Fibroblast of skin of back (primary cell): ENCODE data around the gene LAMC3.
"Not testable (repeated sequence)": the region's sequence is repeated elsewhere in the genome, so short reads cannot be mapped to it uniquely, and the experiment has no call there.

Experiments
- DNase-seq: peaks from one replicate; pipeline ENCODE4 v3.0.0-alpha.2; 2013

The LAMC3 gene

DNA sequence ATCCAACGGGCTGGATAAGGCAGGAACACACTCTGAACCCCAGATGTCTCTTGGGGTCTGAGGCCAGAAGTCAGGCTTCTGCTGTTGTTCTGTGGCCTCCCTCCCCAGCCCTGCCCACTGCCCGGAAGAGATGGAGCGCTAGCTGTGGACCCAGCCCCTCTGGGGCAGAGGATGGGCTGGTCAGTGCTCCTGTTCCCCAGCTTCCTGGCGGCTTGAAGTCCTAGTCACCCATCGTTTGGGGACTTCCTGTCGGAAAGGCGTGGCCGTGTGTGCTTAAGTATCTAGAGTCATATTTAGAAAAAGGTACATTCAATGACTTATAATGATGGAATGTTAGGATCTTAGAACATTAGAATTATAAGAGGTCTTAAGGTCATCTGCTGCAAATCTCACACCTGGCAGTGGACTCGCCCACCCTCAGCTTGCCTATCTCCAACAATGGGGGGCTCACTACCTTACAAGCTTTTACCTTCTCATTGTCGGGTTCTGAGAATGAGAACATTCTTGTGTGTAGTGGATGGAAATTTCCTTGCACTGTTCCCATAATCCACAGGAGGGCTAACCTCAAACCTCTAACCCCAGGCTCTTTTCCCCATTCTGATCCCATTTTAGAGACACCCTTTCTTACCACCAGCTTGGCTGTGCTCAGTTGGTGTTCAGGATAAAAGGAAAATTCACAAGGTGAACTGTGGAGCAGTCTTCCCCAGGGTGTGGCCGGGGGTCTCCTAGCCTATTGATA is 74.0 kb downstream of the LAMC3 start:
- no peak for DNase-seq

DNA sequence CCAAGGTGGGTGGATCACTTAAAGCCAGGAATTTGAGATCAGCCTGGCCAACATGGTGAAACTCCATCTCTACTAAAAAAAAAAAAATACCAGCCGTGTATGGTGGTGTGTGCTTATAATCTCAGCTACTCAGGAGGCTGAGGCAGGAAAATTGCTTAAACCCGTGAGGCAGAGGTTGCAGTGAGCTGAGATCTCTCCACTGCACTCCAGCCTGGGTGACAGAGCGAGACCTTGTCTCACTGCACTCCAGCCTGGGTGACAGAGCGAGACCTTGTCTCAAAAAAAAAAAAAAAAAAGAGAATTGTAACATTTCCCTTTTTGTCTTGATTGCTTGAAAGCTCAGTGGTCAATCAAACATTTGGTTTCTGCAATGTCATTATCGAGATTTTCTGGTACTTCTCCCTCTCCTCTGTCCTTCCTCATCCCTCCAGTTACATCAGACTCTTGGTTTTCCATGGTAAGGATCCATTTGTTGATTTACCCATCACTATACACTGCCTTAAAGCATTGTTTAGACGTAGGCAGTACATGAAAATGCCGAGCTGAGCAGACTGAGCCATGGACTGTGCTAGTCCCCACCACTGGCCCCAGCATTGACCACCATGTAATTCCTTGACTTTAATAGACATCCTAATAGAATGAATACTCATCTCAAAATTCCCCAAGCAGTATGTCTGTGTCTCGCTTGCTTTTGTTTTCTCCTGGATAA is 75.8 kb downstream of the LAMC3 start:
- no peak for DNase-seq

- no peak for DNase-seq
Measured at GRCh38 chr9:131085370-131086122, 76.6 kb downstream of the LAMC3 start.

- no peak for DNase-seq
Measured at GRCh38 chr9:131087354-131087893, 78.5 kb downstream of the LAMC3 start.

GRCh38 chr9:131090025-131090787 is 81.2 kb downstream of the LAMC3 start:
- DNase-seq, result no peak

DNA sequence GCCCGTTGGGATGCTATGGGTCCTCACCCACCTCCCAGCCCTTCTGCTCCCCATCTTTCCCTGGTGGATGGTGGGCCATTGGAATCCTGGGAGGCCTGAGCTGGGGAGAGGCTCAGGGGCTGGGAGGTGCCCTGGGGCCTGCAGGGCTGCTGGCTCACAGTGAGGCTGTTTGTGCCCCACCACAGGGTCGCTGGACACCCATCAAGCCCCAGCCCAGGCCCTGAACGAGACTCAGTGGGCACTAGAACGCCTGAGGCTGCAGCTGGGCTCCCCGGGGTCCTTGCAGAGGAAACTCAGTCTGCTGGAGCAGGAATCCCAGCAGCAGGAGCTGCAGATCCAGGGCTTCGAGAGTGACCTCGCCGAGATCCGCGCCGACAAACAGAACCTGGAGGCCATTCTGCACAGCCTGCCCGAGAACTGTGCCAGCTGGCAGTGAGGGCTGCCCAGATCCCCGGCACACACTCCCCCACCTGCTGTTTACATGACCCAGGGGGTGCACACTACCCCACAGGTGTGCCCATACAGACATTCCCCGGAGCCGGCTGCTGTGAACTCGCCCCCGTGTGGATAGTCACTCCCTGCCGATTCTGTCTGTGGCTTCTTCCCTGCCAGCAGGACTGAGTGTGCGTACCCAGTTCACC is 82.5 kb downstream of the LAMC3 start:
- no peak for DNase-seq

DNA sequence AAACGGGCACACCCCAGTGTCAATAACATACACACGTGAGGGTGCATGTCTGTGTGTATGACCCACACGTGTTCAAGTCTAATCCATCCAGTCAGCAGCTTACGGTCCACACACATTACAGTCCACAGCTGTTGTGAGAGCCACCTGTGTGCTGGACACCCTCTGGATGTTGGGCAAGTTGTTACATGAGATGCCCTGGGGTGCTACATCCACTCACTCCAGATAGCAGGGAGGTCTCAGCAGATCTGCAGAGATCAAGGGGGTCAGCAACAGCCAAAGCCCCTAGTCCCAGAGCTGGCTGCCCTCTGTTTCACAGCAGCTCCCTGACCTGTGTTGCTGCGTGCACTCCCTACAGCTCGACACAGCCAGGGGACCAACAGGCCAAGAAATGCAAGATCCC is 83.1 kb downstream of the LAMC3 start:
- no peak for DNase-seq

GRCh38 chr9:131092548-131093440 is 83.8 kb downstream of the LAMC3 start:
- DNase-seq, result no peak

DNA sequence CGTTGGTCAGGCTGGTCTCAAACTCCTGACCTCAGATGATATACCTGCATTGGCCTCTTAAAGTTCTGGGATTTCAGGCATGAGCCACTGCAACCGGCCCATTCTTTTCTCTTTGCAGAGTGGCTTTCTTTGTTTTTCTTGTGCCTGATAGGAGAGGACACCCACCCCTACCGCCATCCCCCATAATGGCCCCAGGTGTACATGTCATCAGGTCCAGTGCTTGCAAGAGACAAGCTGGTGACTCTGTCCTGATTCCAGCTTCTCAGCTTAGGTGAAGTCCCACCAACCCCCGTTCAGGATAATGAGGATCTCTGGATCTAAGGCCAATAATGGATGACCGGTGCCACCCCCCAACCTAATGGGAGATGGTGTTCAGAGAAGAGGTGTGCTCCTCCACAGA is 85.0 kb downstream of the LAMC3 start:
- DNase-seq, result no peak

DNA sequence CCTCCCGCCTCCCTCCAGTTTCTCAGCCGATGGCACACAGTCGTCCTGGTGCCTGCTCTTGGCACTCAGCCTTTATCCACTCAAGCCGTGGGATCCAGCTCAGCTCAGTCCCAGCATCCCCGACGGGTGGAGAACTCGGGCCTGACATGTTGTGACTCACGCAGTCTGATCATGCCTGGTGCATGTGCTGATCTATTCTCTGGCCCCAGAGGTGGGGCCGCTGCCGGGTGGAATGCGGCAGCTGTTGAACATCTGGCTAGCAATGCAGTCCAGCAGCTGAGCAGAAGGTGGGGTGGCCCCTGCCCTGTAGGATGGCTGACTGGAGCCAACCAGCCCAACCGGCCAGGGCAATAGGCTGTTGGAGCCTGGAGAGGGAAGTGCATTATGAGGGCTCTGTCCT is 85.6 kb downstream of the LAMC3 start:
- DNase-seq, result peak; percentile 65

DNA sequence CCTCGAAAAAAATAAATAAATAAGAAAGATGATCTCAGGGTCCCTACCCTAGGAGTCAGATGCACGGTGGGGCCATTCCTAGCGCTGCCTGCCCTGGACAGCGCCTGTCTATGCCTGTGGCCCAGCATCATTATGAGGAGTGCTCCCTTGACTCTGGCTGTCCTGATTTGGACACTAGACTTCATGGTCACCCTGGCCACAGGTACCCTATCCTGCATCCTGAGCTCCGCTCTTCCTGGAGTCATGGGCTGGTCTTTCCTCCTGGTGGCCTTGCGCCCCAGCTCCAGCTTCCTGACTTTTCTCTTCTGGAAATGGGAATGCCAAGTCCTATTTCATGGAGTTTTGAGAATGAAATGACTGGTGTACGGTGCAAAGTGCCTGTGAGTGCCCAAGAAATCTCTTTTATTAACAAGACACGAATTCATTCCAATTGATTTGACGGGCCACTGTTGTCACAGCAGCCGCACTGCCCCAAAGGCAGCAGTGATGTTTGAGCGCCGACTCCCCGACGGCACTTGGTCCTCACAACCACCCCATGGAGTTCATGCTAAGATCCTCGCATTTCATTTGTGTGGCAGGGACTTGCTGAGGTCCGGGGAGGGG is 86.8 kb downstream of the LAMC3 start:
- DNase-seq, result no peak

DNA sequence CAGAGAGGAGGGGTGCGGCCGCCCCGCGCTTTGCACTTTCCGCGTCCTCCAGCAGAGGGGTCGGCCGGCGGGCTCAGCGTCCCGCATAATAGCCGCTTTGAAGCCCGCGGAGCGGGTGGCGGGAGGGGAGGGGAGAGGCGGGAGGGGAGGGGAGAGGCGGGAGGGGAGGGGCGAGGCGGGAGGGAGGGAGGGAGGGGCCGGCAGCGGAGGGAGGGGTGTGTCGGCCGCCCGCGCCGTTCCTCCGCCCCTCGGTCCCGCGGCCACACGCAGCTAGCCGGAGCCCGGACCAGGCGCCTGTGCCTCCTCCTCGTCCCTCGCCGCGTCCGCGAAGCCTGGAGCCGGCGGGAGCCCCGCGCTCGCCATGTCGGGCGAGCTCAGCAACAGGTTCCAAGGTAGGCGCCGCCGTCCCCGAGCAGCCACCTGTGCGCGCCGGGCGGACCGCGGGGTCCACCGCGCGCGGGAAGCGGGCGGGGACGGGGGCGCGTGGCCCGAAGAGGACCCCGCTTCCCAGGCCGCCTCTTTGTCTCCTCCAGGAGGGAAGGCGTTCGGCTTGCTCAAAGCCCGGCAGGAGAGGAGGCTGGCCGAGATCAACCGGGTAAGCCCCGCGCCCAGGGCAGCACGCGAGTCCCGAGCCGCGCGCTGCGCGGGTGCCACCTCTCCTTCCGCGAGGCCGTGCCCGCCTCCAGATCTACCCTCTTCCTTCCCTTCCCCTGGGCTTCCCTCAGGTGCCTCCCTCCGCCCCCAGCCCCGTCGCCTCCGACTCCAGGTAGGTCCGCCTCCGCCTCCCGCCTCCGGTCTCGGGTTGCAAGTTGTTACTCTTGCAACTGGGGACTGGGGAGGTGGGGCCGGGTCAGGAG is 87.5 kb downstream of the LAMC3 start, which contains the start of gene AIF1L:
TSS of gene AIF1L (plus strand) at position 263 of the 857 bp plus-strand sequence. CDS start at position 362, 99 bp downstream.
- DNase-seq, result peak; percentile 21

DNA sequence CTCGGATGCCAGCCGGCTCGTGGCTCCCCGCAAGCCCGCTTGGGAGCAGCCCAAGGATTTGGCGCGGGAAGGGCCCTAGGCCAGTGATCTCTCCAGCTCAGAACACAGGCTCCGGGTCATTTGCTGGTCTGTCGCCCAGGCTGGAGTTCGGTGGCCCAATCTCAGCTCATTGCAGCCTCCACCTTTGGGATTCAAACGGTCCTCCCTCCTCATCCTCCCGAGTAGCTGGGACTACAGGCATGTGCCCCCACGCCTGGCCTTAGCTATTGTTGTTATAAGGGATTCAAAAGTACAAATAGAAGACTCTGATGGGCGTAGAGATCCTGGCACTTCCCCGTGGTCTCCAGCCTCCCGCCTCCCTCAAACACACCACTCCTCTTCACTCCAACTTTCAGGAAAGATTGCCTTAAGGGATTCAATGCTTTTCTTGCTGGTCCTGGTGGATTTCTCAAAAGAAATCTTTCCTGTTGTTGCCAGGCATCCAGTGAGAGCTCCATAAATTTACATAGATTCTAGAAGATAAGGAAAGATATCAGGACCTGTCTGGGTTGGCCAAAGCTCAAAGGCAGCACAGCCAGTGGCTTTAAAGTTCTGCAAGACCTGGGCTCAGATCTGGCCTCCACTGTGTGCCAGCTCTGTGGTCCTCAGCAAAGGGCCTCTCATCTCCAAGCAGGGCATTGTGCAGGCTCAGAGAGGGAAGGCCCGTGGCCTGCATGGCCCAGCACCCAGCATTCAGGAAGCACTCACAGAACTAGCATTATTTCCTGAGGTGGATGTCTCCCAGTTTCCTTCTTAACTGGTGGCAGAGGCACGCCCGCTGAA is 88.4 kb downstream of the LAMC3 start:
- no peak for DNase-seq

DNA sequence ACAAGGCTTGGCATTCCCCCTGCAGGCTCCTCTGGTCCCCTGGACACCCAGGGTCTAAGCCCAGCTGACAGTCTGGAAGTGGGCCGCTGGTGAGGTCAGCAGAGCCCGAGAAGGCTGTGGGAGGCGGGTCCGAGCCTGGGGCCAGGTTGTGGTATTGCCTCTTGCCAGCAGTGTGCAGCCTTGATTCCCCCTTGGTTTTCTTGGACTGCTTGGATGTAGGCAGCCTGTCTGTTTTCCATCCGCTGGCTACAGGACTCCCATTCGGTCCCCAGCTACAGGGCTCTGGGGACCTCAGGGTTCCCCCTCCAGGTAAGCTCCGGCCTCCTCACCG is 88.9 kb downstream of the LAMC3 start:
- no peak for DNase-seq

- no peak for DNase-seq
Measured at GRCh38 chr9:131098391-131099101, 89.6 kb downstream of the LAMC3 start.

DNA sequence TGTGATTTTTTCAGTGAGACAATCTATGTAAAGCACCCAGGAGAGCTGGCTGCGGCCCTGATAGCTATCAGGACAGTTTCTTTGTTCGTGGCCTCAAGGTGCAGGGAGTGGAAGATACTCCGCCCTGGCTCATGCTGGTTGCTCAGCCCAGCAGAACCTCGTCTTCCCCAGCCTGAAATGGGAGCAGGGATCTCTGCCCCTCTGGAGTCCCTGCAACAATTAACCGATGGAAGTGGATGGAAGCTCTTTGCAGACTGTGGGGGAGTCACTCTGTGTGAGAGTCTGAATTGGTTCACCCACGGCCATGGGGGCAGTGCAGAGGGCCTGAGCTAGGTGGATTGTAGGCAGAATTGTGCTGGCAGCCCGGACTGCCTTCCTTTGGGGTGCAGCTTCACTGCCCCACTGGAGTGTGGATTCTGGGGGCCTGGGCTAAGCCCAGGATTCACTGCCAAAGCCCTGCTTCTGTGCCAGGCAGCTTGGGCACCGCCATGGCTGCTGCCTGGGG is 90.2 kb downstream of the LAMC3 start:
- DNase-seq, result no peak

DNA sequence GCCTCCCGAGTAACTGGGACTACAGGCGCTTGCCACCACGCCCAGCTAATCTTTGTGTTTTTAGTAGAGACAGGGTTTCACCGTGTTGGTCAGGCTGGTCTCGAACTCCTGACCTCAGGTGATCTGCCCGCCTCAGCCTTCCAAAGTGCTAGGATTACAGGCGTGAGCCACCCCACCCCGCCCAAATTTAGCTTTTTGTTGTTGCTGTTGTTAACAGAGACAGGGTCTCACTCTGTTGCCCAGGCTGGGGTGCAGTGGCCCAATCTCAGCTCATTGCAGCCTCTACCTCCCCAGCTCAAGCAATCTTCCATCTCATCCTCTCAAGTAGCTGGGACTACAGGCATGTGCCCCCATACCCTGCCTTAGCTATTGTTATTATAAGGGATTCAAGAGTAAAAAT is 90.9 kb downstream of the LAMC3 start:
- not testable (repeated sequence) for DNase-seq

- DNase-seq, result peak; percentile 55
Measured at GRCh38 chr9:131100445-131100844, 91.5 kb downstream of the LAMC3 start.
